Prostate gland (tissue), 2 donors: ENCODE results near the gene RNASE1.

Experiments
- CTCF ChIP-seq, 4 experiments: fragments of 200-600 bp in 2 of 4; fragments of 450-650 bp in 2 of 4; sonication (generic) in 2 of 4; IDR thresholded peaks; 1 replicate in 3 of 4; 2 replicates in 1 of 4; pipeline ENCODE4 v1.5.1; 2016 to 2019; ENCODE audit warnings: antibody characterized with exemption in 4 of 4, mild to moderate bottlenecking in 2 of 4, moderate library complexity in 2 of 4
- POLR2AphosphoS5 ChIP-seq: sonication (generic); formaldehyde crosslinking; IDR thresholded peaks from one replicate; pipeline ENCODE4 v1.6.1; 2017; ENCODE audit warnings: antibody characterized with exemption

DNA sequence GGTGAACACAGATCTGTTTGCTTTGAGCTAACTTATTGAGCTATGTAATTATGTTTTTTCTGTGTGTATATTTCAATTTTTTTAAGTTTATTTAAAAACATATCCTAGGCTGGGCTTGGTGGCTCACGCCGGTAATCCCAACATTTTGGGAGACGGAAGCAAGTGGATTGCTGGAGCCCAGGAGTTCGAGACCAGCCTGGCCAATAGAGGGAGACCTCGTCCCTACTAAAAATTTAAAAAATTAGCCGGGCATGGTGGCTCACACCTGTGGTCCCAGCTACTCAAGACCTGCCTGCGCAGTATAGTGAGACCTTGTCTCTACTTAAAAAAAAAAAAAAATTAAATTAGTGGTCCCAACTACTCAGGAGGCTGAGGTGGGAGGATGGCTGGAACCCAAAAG is 16.2 kb upstream of the RNASE1 start:
- TF ChIP-seq CTCF (IDR thresholded peaks at IDR 0.05): peak in 1 of 4 experiments; percentile 27
- TF ChIP-seq POLR2AphosphoS5: no peak
